ENCODE data around the gene PER2. TPM values are rescaled to one million over a fixed set of nuclear protein-coding genes. Genes with fewer than 3 reads are reported as not detected.
A peak's percentile ranks its signal among the peaks of the same experiment; 100 is the strongest.

Gene PER2
- total RNA-seq, 1 donor from 2014 or later = 13.0 TPM

DNA sequence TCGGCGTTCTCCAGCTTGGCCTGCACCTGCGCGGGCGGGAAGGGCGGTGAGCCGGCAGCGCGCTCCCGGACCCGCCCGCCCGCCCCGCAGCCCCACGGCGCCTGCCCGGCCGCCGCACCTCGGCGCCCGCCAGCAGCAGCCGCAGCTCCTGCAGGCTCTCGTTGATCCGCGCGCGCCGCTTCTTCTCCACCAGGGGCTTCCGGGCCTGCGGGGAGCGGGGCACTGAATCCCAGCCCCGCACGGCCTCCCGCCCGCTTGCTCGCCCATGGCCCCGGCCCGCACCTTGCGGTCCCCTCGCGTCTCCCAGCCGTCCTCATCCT lies 48.9 kb downstream of the PER2 start:
- intact Hi-C loops (cut with DNase I) = no loop called here
- no peak for DNase-seq (ENCODE audit: low spot score)

DNA sequence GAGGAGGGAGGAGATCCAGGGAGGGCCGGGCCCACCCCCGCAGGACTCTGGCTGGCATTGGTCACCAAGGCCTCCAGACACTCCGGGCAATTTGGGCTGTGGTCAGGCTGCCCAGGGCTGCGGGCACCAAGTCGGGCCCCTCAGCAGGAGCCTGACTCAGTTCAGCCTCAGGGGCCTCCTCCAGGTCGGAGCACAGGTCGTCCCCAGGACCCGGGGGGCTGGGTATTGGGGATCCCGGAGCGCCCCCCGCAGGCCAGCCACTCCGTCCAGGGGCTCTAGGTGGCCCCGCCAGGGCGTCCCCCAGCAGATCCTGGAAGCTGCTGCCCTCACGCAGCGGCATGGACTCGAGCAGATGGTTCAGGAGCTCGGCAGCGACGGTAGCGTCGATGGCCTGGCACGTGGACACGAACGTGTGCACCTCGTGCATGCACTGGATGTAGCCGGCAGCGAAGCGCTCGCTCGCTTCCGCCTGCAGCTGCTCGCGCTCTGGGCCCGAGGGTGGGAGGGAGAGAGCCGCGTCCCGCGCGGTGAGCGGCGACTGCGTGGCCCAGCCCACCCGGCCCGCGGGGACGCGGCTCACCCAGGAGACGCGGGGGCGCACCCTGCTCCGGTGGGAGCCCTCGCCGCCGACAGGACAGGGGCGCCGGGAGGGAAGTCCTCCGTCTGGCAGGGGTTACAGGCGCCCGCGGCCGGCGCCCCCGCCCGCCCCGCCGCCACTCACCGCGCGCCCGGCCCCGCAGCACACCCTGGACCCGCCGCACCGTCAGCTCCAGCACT lies 49.5 kb downstream of the PER2 start:
- intact Hi-C loops (cut with DNase I) = no loop called here
- DNase-seq (ENCODE audit: low spot score) = peak; percentile 74

DNA sequence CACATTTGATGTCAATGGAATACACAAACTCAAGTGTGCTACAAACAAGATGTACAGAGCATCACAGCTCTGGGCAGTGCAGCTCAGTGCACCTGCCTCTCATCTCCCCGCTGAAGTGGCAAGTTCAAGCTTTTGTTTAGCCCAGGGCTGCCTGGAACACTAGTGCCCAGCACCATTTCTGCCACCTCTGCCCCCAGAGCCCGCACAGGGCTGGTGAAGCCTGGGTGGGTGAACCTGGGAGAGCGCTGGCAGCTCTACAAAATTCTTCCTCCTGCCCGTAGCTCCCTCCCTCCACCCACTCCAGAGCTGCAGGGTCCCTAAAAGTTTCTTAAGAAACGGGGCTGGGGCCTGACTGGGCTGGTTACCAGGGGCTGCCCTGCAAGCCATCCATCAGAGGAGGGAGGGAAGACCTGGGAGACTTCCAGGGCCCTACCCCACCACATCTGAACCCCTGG lies 50.1 kb downstream of the PER2 start:
- intact Hi-C loops (cut with DNase I) = no loop called here
- DNase-seq (ENCODE audit: low spot score) = no peak

DNA sequence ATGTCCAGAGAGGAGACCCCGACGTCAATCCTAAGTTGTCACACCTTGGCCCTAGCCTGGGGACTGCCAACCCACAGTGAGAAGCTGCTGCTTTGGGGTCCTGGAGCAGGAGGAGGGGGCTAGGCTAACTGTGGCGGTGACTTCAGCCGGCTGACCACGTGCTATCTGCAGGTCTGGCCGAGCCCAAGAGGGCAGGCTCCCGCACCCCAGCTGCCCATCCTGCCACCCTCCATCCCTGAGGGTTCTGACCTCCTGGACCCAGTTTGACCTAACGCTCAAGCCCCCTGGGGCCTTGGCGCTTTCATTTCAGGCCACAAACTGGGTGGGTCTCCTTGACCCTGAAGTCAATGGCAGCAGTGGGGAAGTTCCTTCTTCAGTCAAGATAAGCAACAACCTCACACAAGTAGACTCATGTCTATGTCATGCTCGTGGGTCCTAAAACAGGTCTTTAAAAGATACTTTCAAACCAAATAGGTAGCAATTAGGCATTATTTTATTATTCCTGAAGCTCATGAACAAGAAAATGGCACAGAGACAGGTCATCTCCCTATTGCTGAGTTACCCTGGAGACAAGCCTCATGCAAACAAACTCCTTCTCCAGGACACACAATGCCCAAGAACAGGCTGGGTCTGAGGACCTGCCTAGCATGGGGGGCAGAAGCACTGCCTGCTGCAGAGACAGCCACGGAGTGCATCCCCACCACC lies 50.8 kb downstream of the PER2 start:
- intact Hi-C loops (cut with DNase I) = no loop called here
- no peak for DNase-seq (ENCODE audit: low spot score)

DNA sequence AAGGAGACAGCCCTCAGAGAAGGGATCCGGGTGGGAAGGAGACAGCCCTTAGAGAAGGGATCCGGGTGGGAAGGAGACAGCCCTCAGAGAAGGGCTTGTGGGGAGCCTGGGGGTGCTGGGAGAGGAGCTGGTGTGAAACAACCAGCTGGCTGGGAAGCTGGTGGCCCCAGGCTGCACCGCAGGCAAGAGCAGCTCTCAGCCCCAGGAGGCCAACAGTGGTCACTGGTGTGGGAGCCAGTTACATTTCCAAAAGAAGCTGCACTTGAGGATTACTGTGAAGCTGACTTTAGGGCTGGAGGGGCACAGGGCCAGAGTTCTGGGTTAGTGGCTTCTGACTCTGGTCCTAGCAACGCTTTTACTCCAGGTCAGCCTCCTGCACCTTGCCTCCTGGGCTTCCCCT lies 51.8 kb downstream of the PER2 start:
- DNase-seq (ENCODE audit: low spot score) = no peak
- intact Hi-C loops (cut with DNase I) = no loop called here

DNA sequence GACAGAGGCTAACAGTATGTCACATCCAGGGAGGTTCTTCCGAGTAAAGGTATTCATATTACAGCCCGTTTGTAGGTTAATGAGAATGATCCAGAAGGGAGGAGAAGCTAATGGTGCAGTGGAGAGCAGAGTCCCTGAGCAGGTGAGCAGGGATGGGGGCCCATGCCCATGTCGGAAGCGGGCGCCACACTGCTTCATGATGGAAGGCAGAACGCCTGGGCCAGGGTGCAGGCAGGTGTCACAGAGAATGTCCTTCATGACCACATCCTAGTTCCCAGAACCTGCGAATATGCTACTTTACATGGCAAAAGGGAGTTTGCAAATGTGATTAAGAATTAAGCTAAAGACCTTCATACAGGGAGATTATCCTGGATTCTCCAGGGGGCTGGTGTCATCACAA lies 52.6 kb downstream of the PER2 start:
- intact Hi-C loops (cut with DNase I) = no loop called here
- no peak for DNase-seq (ENCODE audit: low spot score)

DNA sequence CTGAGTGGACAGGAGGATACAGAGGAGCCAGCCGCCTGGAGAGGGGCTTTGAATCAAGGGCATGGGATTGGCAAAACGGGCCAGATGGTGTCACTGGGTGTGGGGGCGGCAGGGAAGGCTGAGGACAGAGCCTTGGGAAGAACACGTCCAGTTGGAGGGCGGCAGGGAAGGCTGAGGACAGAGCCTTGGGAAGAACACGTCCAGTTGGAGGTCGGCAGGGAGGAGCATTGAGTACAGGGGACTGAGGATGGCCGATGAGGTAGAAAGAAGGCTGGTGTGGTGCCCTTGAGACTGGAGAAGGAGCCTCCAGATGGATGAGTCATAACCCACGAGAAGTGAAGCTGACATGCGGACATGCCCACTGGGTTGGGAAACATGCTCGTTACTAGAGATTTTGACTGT lies 53.1 kb downstream of the PER2 start:
- intact Hi-C loops (cut with DNase I) = no loop called here
- DNase-seq (ENCODE audit: low spot score) = no peak

DNA sequence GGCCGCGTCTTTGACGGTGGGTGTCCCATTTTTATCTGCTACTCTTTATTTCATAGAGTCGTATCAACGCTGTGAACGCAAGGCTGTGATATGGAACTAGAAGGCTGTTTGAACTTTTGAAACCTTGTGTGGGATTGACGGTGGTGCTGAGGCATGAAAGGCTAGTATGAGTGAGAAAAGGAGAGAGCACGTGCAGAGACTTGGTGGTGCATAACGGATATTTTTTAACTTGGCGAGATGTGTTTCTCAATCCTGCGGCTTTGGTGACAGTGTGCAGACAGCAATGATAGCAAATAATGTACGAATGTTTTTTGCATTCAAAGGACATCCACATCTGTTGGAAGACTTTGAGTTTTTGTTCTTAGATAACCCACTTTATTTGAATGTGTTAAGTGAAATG lies 54.8 kb downstream of the PER2 start:
- DNase-seq (ENCODE audit: low spot score) = no peak
- intact Hi-C loops (cut with DNase I) = no loop called here

DNA sequence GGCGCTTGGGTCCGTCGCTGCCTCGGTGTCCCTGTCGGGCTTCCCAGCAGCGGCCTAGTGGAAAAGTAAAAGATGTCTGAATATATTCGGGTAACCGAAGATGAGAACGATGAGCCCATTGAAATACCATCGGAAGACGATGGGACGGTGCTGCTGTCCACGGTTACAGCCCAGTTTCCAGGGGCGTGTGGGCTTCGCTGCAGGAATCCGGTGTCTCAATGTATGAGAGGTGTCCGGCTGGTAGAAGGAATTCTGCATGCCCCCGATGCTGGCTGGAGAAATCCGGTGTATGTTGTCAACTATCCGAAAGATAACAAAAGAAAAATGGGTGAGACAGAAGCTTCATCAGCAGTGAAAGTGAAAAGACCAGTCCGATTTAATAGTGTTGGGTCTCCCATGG lies 56.6 kb downstream of the PER2 start:
- intact Hi-C loops (cut with DNase I) = no loop called here
- no peak for DNase-seq (ENCODE audit: low spot score)

DNA sequence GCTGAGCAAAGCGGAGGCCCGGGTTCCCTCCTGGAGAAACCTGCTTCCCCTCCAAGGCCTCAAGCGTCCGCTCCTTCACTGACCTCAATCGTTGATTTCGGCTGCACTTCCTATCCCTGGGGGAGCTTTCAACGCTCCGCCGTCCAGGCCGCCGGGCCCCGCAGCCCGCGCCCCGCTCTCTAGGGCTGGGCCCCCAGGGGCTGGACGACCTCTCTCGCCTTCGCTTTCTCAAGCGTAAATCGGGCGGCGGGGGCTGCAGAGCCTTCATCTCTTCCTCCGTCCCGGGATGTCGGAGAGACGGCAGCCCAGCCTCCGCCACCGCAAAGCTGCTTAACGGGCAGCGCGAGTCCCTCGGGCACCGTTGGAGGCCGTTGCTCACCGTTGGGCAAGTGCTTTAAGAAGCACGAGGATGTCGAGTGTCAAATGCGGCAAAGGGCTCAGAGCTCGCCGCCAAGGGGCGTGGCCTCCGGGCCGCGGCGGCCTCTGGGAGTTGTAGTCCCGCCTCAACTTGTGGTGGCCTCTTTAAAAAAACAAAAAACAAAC lies 57.1 kb downstream of the PER2 start:
- DNase-seq (ENCODE audit: low spot score) = no peak
- intact Hi-C loops (cut with DNase I) = no loop called here

DNA sequence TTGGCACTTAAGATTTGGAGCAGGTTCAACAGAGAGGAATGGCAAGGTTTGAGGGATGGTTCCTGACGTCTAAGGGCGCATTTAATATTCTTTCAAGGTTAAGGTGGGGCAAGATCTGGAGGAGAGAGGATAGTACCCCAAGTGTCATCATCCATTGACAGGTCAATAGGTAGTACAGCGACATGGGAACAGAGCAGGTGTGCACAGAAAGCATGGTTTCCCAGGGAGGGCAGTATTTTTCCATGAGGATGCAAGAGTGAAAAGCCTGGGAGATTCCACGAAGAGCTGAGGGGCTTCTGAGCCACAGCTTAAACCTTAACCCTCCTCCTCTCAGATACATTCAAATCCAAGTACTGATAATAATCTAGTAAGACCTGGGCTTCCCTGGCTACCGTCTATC lies 57.7 kb downstream of the PER2 start:
- DNase-seq (ENCODE audit: low spot score) = no peak
- intact Hi-C loops (cut with DNase I) = no loop called here

DNA sequence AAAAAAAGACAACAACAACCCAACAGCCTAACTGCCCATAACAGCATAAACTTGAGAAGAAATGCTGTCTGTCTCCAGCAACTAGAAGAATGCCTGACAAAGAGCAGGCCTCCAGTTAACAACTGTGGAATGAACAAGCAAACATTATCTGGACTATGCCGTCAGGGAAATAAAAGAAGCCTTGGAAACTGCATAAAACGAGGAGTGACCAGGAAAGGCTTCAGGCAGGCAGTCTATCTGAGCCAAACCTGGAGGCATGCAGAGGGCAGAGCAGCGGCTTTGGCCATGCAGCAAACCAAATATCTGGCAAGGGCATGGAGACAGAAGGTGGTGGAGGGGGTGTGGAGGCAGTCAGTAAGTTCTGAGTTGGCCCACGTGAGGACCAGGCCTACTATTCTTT lies 59.7 kb downstream of the PER2 start:
- DNase-seq (ENCODE audit: low spot score) = no peak
- intact Hi-C loops (cut with DNase I) = no loop called here

DNA sequence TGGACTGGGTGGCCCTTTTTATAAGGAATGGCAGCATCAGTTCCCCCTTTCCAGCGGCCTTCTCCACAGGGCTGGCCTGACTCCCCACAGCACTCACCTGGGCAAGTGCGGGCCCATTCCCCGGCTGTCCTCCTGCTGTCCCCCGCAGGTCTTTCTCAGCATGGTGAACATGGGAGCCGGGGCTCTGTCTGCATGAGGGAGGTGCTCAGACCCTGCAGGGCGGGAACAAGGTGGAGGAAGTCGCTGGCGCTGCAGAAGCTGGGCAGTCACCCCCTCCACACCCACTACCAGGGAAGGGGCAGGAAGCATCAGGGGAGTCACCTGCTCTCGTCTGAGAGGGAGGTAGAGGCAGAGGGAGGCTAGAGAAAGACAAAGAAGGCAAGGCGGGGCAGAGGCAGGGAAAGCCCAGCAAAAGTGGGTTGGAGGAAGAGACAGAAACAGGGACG lies 60.8 kb downstream of the PER2 start:
- intact Hi-C loops (cut with DNase I) = no loop called here

DNA sequence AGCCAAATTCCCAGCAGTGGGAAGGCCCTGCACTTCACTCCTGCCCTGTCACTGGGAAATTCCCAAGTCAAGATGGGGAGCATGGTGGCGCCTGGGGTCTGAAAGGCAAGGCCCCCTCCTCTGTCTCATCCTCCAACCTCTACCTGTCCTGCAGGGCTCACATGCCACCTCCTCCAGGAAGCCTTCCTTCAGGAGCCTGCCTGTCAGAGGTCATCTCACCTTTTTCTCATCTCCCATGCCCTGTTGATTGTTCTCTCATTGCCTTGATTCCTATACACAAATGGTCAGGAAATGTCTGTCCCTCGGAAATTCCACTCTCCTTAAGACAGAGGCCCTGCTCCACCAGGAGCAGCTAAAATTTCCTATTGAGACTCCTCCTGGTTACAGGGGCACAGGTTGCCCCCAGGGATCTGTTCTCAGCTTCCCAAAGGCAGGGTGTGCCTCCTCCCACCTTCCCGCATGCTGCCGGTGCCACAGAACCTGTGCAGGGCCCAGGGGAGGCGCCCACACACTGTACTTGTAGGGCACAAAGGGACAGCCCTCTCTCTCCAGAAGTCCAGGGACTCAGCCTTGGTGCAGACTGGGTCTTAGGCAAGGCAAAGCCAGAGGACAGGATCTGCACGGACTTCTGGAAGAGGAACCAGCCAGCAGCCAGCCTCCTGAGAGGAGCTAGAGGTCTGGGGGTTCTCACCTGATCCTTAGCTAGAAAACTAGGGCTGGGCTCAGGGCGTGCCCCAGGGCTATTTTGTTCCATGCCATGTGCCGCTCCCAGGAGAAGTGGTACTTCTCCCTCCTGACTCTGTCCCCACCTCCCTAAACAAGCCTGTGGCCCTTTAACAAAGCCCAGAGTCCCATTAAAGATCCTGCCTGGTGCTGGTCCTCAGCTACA lies 61.5 kb downstream of the PER2 start:
- DNase-seq (ENCODE audit: low spot score) = no peak
- intact Hi-C loops (cut with DNase I) = no loop called here

More for the DNA sequence above, 60.8 kb downstream of the PER2 start:
- no peak for DNase-seq (ENCODE audit: low spot score)

DNA sequence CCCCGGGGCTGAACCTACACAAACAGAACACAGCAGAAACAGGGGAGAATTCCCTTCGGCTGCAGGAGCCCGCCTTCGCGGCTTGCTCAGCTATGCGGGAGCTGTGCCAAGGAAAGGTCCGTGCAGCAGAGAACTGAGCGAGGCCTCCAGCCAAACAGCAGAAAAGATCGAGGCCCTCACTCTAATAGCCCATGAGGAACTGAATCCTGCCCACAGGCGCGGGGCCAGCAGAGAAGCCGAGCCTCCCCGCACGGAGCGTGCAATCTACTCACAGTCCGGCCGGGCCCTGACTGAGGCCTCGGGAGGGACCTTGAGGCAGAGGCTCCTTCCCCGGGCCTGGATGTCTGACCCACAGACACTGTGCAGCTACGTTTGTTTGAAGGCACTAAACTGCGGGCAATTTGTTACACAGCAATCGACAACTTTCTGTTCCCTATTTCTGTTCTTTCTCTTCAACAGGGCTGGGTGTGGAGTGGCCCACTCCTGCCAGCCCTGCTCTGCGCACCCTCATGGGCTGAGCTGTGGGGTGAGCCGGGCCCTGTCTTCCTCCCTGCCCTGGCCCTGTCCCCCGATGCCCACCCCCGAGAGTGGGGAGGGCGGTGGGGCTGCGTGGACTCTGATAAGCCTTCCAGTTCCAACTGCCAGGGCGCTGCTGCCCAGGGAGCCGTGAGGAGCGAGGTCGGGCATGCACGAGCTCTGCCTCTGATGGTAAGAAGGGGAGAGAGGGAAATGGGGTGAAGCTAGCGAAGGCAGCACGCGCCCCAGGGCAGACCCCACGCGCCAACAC lies 62.3 kb downstream of the PER2 start:
- intact Hi-C loops (cut with DNase I) = no loop called here
- no peak for DNase-seq (ENCODE audit: low spot score)

DNA sequence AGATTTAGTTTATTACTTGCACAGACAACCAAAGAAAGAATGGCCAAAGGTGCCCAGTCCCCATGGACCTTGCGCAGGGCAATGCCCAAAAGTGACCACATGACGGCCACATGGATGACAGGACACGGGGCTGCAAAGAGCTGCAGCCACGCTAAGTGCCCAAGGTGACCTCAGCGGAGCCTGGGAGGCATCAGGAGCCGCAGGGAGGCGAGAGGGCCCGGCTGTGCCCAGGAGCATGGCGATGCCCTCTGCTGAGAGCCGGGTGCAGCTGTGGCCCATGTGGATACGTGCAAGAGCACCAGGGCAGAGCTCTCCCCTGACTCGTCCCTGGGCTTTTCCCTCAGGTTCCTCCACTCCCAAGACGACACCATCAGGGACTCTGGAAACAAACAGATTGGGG lies 63.3 kb downstream of the PER2 start:
- intact Hi-C loops (cut with DNase I) = no loop called here

DNA sequence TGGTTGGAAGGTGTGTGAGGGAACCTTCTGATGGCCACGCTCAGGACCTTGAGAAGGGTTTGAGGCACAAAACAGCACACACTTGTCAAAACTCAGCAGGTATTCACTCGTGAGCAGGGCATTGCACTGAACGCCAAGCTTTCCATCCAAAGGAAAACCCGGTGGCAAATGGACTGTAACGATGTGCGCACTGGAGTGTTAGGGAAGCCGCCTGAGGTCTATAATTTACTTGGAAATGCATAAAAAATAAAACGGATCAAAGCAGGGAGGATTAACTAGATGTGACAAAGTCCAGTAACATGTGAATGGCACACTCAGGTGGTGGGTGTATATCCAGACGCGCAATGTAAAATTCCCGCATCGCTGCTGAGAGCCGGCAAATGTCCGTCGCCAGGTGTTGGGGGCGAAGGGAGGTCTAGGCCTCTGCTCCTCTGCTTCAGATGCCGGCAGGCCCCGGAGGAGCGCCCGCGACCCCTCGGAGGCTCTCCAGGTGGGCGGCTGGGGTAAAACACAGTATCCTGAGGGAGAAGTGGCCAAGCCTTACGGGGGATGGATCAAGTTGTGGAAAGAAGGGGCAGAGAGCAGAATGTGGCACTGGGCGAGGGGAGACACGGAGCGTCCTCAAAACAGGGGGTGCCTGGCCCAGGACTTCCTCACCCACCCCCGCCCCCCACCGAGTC lies 63.9 kb downstream of the PER2 start:
- DNase-seq (ENCODE audit: low spot score) = no peak
- intact Hi-C loops (cut with DNase I) = no loop called here

More for the DNA sequence above, 63.3 kb downstream of the PER2 start:
- no peak for DNase-seq (ENCODE audit: low spot score)

DNA sequence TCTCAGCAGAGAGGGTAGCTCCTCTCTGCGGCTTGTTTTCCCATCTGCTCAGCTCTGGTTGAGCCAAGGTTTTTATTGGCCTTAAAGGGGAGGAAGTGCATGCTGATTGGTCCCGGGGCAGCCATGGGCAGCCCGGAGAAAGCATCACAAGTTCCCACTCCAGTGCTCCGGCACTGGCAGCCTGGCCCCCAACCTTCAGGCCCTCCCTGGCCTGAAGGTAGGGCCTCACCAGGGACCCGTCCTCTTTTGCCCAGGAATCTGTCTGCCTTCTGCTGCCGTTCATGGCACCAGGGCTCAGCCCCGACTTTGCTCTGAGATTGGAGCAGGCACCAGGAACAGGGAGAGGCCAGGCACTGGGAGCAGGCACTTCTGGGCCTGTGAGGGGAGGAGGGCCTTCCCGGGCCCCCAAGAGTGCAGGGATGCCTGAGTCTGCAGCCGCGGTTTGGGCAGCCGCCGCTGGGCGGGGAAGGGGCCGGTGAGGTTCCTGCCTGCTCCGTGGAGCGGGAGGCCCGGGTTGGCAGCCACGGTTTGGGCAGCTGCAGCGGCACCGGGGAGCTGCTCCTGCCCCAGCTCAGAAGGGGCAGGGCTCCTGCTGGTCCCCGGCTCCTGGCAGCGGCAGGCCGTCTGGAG lies 67.4 kb downstream of the PER2 start:
- intact Hi-C loops (cut with DNase I) = no loop called here
- DNase-seq (ENCODE audit: low spot score) = no peak
